A549 treated with dexamethasone at 1 μM for 4 hours (cell line): ENCODE measurements around the gene ANKRD10. TPM values are rescaled to one million over a fixed set of nuclear protein-coding genes. Genes with fewer than 3 reads are reported as not detected.

Experiments
- total RNA-seq: library from RNA; stranded (reverse); fragments of 200-300 nt; extraction: Qiagen RNA extraction; gene quantifications from 5 replicates; pipeline ENCODE4 v1.2.3, GENCODE V29; 2022

Gene ANKRD10
- 30.6 to 46.2 TPM (median 35.6 TPM) in 5 replicates for total RNA-seq

GRCh38 chr13:110915057-110915873 is at the start of gene ANKRD10:
ANKRD10 (minus strand) TSS chr13:110915069; CDS start chr13:110914934, 135 bp downstream.

Other genes with a start within 250 kb of the ANKRD10 start
- gene CARS2, start 209.0 kb downstream of the ANKRD10 start, total RNA-seq, result 41.8 to 60.9 TPM (median 56.4 TPM) in 5 replicates
- gene ING1, start 201.4 kb downstream of the ANKRD10 start, total RNA-seq, result 8.6 to 10.7 TPM (median 10.0 TPM) in 5 replicates
- gene ARHGEF7, start 200.2 kb upstream of the ANKRD10 start, total RNA-seq, result 19.5 to 23.8 TPM (median 21.2 TPM) in 5 replicates